Activated naive CD4-positive, alpha-beta T cell treated with anti-CD3 and anti-CD28 coated beads, Interleukin-2, amount 10 ng/mL, durations not matched to agents 7 days and 5 days (primary cell): ENCODE data around the gene CWC27.
"Not testable (repeated sequence)": the region's sequence is repeated elsewhere in the genome, so short reads cannot be mapped to it uniquely, and the experiment has no call there.

Experiments used
- CTCF ChIA-PET: fragments of 350-600 bp; sonication (Branson Sonifier 250); formaldehyde crosslinking; loops from one replicate; lab custom pipeline; 2021; ENCODE audit warnings: antibody characterized with exemption; lab: Charles Lee
- DNase-seq: peaks from one replicate; pipeline ENCODE4 v3.0.0-alpha.2; 2020
- H3K27ac Mint-ChIP-seq: one replicate; pipeline ENCODE4 v1.8.0; 2021; ENCODE audit warnings: mild to moderate bottlenecking, moderate library complexity, mixed read lengths
- H3K27me3 Mint-ChIP-seq: one replicate; pipeline ENCODE4 v1.8.0; 2021; ENCODE audit warnings: mild to moderate bottlenecking, mixed read lengths
- H3K36me3 Mint-ChIP-seq: one replicate; pipeline ENCODE4 v1.8.0; 2021; ENCODE audit warnings: mixed read lengths
- H3K4me1 Mint-ChIP-seq: one replicate; pipeline ENCODE4 v1.8.0; 2021; ENCODE audit warnings: mixed read lengths
- H3K4me3 Mint-ChIP-seq: one replicate; pipeline ENCODE4 v1.8.0; 2021; ENCODE audit warnings: mild to moderate bottlenecking, moderate library complexity, mixed read lengths
- H3K9me3 Mint-ChIP-seq: one replicate; pipeline ENCODE4 v1.8.0; 2021; ENCODE audit warnings: mixed read lengths

Gene CWC27

GRCh38 chr5:64930672-64931318 is 162.1 kb downstream of the CWC27 start:
- H3K9me3 Mint-ChIP-seq, result no peaks in the 10 kb centered on the region
- CTCF ChIA-PET, result no interaction called here

GRCh38 chr5:64939422-64939771 is 170.7 kb downstream of the CWC27 start:
- H3K4me3 Mint-ChIP-seq, H3K4me1 Mint-ChIP-seq, DNase-seq, H3K27ac Mint-ChIP-seq, CTCF ChIA-PET, H3K9me3 Mint-ChIP-seq, H3K27me3 Mint-ChIP-seq, H3K36me3 Mint-ChIP-seq: not testable (repeated sequence)

More at GRCh38 chr5:64930672-64931318, 162.1 kb downstream of the CWC27 start:
- H3K36me3 Mint-ChIP-seq, result peaks cover 7% of the 10 kb centered on the region
- DNase-seq, result no peak
- no peak overlapping the region for H3K4me3 Mint-ChIP-seq
- H3K27ac Mint-ChIP-seq, result no peak overlapping the region
- peaks cover 5% of the 10 kb centered on the region for H3K4me1 Mint-ChIP-seq
- no peaks in the 10 kb centered on the region for H3K27me3 Mint-ChIP-seq

GRCh38 chr5:64939772-64940510 is 171.2 kb downstream of the CWC27 start:
- peaks cover 7% of the 10 kb centered on the region for H3K36me3 Mint-ChIP-seq
- CTCF ChIA-PET, result no interaction called here
- no peaks in the 10 kb centered on the region for H3K4me1 Mint-ChIP-seq
- H3K27me3 Mint-ChIP-seq, result no peaks in the 10 kb centered on the region
- H3K4me3 Mint-ChIP-seq, result no peak overlapping the region
- H3K27ac Mint-ChIP-seq, result no peak overlapping the region
- no peak for DNase-seq
- peaks cover 8% of the 10 kb centered on the region for H3K9me3 Mint-ChIP-seq

- peaks cover under 1% of the 10 kb centered on the region for H3K36me3 Mint-ChIP-seq
- no peak for DNase-seq
- H3K4me3 Mint-ChIP-seq, result no peak overlapping the region
- no peaks in the 10 kb centered on the region for H3K27me3 Mint-ChIP-seq
- H3K9me3 Mint-ChIP-seq, result peaks cover 1% of the 10 kb centered on the region
- no peak overlapping the region for H3K27ac Mint-ChIP-seq
- CTCF ChIA-PET, result no interaction called here
- no peaks in the 10 kb centered on the region for H3K4me1 Mint-ChIP-seq
These were observed 173.7 kb downstream of the CWC27 start for GRCh38 chr5:64942460-64942859.

GRCh38 chr5:64944868-64945267 is 176.1 kb downstream of the CWC27 start:
- H3K4me3 Mint-ChIP-seq, result no peak overlapping the region
- H3K4me1 Mint-ChIP-seq, result no peaks in the 10 kb centered on the region
- H3K27ac Mint-ChIP-seq, result no peak overlapping the region
- H3K27me3 Mint-ChIP-seq, result no peaks in the 10 kb centered on the region
- CTCF ChIA-PET, result no interaction called here
- H3K36me3 Mint-ChIP-seq, result no peaks in the 10 kb centered on the region
- no peak for DNase-seq
- no peaks in the 10 kb centered on the region for H3K9me3 Mint-ChIP-seq

GRCh38 chr5:64947031-64947430 is 178.3 kb downstream of the CWC27 start:
- Mint-ChIP-seq H3K27ac (no peak overlapping the region), H3K4me1 (no peaks in the 10 kb centered on the region), H3K27me3 (no peaks in the 10 kb centered on the region)

DNA sequence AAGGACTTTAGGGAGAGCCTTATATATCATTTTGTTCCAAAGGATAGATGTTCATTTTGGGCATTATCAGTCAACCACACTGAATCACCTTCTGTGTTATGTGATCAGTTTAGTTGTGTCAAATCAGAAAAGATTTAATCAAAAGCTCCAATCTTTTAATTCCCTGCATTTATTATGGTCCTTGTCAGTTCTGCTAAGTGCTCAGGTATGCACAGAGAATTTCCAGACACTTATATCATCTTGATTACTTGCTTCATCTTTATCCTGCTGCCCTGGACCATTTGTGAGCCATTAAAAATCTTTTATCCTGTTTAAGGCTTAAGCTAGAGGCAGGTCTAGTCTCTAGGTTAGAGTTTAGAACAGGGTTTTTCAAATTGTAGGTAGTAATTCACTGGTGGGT is 179.1 kb downstream of the CWC27 start:
- Mint-ChIP-seq H3K4me3 (no peak overlapping the region), H3K27ac (no peak overlapping the region), H3K36me3 (no peaks in the 10 kb centered on the region), H3K4me1 (no peaks in the 10 kb centered on the region), H3K27me3 (no peaks in the 10 kb centered on the region), H3K9me3 (no peaks in the 10 kb centered on the region)
- no peak for DNase-seq
- CTCF ChIA-PET, result no interaction called here

More at GRCh38 chr5:64947031-64947430, 178.3 kb downstream of the CWC27 start:
- DNase-seq, result no peak
- CTCF ChIA-PET, result interaction anchor here (0.6 kb wide), 1 partner anchor 122 kb away, joined by 3 read pairs; no protein-coding TSS in a partner anchor
- Mint-ChIP-seq H3K4me3 (no peak overlapping the region), H3K9me3 (no peaks in the 10 kb centered on the region), H3K36me3 (no peaks in the 10 kb centered on the region)

- CTCF ChIA-PET, result no interaction called here
- Mint-ChIP-seq H3K4me1 (no peaks in the 10 kb centered on the region), H3K4me3 (no peak overlapping the region), H3K36me3 (no peaks in the 10 kb centered on the region), H3K27me3 (no peaks in the 10 kb centered on the region), H3K9me3 (no peaks in the 10 kb centered on the region), H3K27ac (no peak overlapping the region)
- no peak for DNase-seq
These were observed 180.6 kb downstream of the CWC27 start for GRCh38 chr5:64949331-64949730.

- no peaks in the 10 kb centered on the region for H3K36me3 Mint-ChIP-seq
- CTCF ChIA-PET, result no interaction called here
These were observed 184.4 kb downstream of the CWC27 start for GRCh38 chr5:64952951-64953673.

GRCh38 chr5:64954518-64954917 is 185.8 kb downstream of the CWC27 start:
- Mint-ChIP-seq H3K27me3 (no peaks in the 10 kb centered on the region), H3K36me3 (no peaks in the 10 kb centered on the region), H3K9me3 (no peaks in the 10 kb centered on the region), H3K27ac (no peak overlapping the region), H3K4me3 (no peak overlapping the region), H3K4me1 (no peaks in the 10 kb centered on the region)
- no peak for DNase-seq
- CTCF ChIA-PET, result no interaction called here

More at GRCh38 chr5:64952951-64953673, 184.4 kb downstream of the CWC27 start:
- H3K4me3 Mint-ChIP-seq, result no peak overlapping the region
- H3K4me1 Mint-ChIP-seq, result no peaks in the 10 kb centered on the region
- H3K27me3 Mint-ChIP-seq, result no peaks in the 10 kb centered on the region
- no peak for DNase-seq
- no peak overlapping the region for H3K27ac Mint-ChIP-seq
- H3K9me3 Mint-ChIP-seq, result no peaks in the 10 kb centered on the region

GRCh38 chr5:64958757-64959391 is 190.1 kb downstream of the CWC27 start:
- no peak for DNase-seq
- Mint-ChIP-seq H3K27ac (no peak overlapping the region), H3K36me3 (peaks cover 6% of the 10 kb centered on the region), H3K9me3 (peaks cover 6% of the 10 kb centered on the region), H3K4me1 (no peaks in the 10 kb centered on the region), H3K4me3 (no peak overlapping the region), H3K27me3 (no peaks in the 10 kb centered on the region)
- CTCF ChIA-PET, result interaction anchor here (0.7 to 2.0 kb wide), 3 partner anchors 27 to 524 kb away, joined by 3 to 13 read pairs (median 3); no protein-coding TSS in a partner anchor

- H3K9me3 Mint-ChIP-seq, result peaks cover 9% of the 10 kb centered on the region
- CTCF ChIA-PET, result no interaction called here
- H3K36me3 Mint-ChIP-seq, result peaks cover 8% of the 10 kb centered on the region
- no peak overlapping the region for H3K4me3 Mint-ChIP-seq
- no peak for DNase-seq
- H3K27me3 Mint-ChIP-seq, result no peaks in the 10 kb centered on the region
- H3K27ac Mint-ChIP-seq, result no peak overlapping the region
- no peaks in the 10 kb centered on the region for H3K4me1 Mint-ChIP-seq
These were observed 194.5 kb downstream of the CWC27 start for GRCh38 chr5:64963278-64963677.

DNA sequence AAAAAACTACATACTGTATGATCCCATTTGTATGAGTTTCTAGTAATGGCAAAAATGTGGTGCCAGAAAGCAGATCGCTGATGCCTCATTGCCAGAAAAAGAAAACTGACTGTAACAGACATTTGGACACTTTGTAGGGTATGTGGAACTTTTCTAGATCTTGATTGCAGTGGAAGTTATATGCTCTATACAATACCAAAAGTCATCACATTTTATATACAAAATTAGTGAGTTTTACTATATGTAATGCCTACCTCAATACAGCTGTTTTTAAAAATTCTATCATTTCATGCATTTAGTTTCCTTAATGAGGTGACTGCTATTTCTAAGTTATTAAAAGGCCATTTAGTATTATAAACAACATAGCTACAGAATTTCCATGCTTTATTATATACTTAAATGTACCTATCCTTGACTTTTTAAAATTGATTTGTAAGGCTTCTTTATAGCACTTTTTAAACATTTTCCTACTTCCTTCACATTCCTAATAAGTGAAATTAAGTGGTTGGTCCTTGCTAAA is 199.9 kb downstream of the CWC27 start:
- Mint-ChIP-seq H3K27ac (no peak overlapping the region), H3K4me1 (peaks cover 4% of the 10 kb centered on the region), H3K4me3 (no peak overlapping the region), H3K9me3 (peaks cover 3% of the 10 kb centered on the region), H3K27me3 (no peaks in the 10 kb centered on the region), H3K36me3 (peaks cover 19% of the 10 kb centered on the region)
- DNase-seq, result no peak
- CTCF ChIA-PET, result no interaction called here

DNA sequence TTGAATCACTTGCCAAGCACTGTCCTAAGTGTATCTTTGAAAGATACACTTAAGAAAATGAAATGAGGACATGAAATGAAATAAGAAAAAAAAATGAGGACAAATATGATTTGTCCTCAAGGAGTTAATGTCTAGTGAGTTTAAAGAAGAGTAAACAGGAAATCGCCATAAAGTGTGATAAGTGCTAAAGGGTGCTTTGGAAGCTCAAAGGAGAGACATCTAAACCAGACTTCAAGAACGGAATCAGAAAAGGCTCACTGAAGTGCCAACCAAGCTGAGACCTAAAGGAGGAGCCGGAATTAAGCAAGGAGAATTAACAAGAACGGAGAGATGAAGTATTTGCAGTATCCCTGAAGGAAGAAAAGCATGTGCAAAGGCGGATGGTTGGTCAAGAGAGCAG is 200.8 kb downstream of the CWC27 start:
- Mint-ChIP-seq H3K27me3 (no peaks in the 10 kb centered on the region), H3K36me3 (peaks cover 23% of the 10 kb centered on the region)
- CTCF ChIA-PET, result no interaction called here

More for the DNA sequence above, 200.8 kb downstream of the CWC27 start:
- Mint-ChIP-seq H3K4me3 (no peak overlapping the region), H3K9me3 (peaks cover 3% of the 10 kb centered on the region), H3K4me1 (peaks cover 4% of the 10 kb centered on the region), H3K27ac (no peak overlapping the region)
- DNase-seq, result no peak
